CD14-positive monocyte (primary cell): ENCODE results near the gene FAM3C. TPM values are rescaled to one million over a fixed set of nuclear protein-coding genes. Genes with fewer than 3 reads are reported as not detected.

Source experiments
- DNase-seq, 3 donors: peaks; one replicate each; pipeline ENCODE4 v3.0.0-alpha.2; 2011 to 2022
- H2AFZ ChIP-seq: 2 replicates; pipeline ENCODE4 v1.6.0; 2012; ENCODE audit warnings: mild to moderate bottlenecking, low read depth, low read length, inconsistent platforms; ENCODE audit not compliant: insufficient read depth, poor library complexity, severe bottlenecking
- H3K27ac ChIP-seq, 2 donors: 1 replicate in 1 of 2; 2 replicates in 1 of 2; pipeline ENCODE4 v1.5.1; 2012 to 2013; ENCODE audit warnings: low read length in 2 of 2, control low read depth in 1 of 2, inconsistent platforms in 1 of 2, low read depth in 1 of 2, mild to moderate bottlenecking in 1 of 2
- H3K27me3 ChIP-seq, 2 donors: one replicate each; pipeline versions ENCODE4 v1.6.0 to v1.6.1; 2011 to 2013; ENCODE audit warnings: low read length in 2 of 2; ENCODE audit not compliant: control insufficient read depth in 2 of 2, insufficient read depth in 2 of 2
- H3K36me3 ChIP-seq, 2 donors: replicated peaks in 1 of 2; 1 replicate in 1 of 2; 2 replicates in 1 of 2; pipeline versions ENCODE4 v1.5.1 to v1.6.1; 2012 to 2013; ENCODE audit warnings: low read length in 2 of 2, control low read depth in 1 of 2, inconsistent platforms in 1 of 2, mild to moderate bottlenecking in 1 of 2; ENCODE audit not compliant: insufficient read depth in 2 of 2, control insufficient read depth in 1 of 2
- H3K4me1 ChIP-seq, 2 donors: 1 replicate in 1 of 2; 2 replicates in 1 of 2; pipeline versions ENCODE4 v1.5.1 to v1.6.1; 2012 to 2013; ENCODE audit warnings: low read length in 2 of 2, control low read depth in 1 of 2, inconsistent platforms in 1 of 2, mild to moderate bottlenecking in 1 of 2, moderate library complexity in 1 of 2; ENCODE audit not compliant: insufficient read depth in 2 of 2, control insufficient read depth in 1 of 2
- H3K4me2 ChIP-seq: replicated peaks from 2 replicates; pipeline ENCODE3; 2012; ENCODE audit warnings: low read length, moderate library complexity, mild to moderate bottlenecking; ENCODE audit not compliant: poor library complexity, severe bottlenecking; ENCODE audit errors: extremely low read depth
- H3K4me3 ChIP-seq, 3 experiments: fragments of 200-600 bp in 1 of 3; sonication (generic) in 1 of 3; replicated peaks in 1 of 3; 1 replicate in 2 of 3; 2 replicates in 1 of 3; pipeline ENCODE4 v1.5.1; 2011 to 2013; ENCODE audit warnings: low read length in 3 of 3, mild to moderate bottlenecking in 3 of 3, control low read depth in 2 of 3, low read depth in 2 of 3, inconsistent platforms in 1 of 3, moderate library complexity in 1 of 3
- H3K79me2 ChIP-seq: 2 replicates; pipeline ENCODE4 v1.6.0; 2012; ENCODE audit warnings: mild to moderate bottlenecking, control low read depth, inconsistent platforms, low read length, moderate library complexity; ENCODE audit not compliant: insufficient read depth
- H3K9ac ChIP-seq: 2 replicates; pipeline ENCODE4 v1.6.0; 2017; ENCODE audit warnings: low read length, mild to moderate bottlenecking; ENCODE audit not compliant: insufficient read depth, poor library complexity, severe bottlenecking
- H3K9me3 ChIP-seq, 2 donors: replicated peaks in 1 of 2; 1 replicate in 1 of 2; 2 replicates in 1 of 2; pipeline versions ENCODE4 v1.5.1 to v1.6.1; 2012 to 2013; ENCODE audit warnings: low read length in 2 of 2, control low read depth in 1 of 2; ENCODE audit not compliant: control insufficient read depth in 1 of 2, insufficient read depth in 1 of 2
- H4K20me1 ChIP-seq: 2 replicates; pipeline ENCODE4 v1.6.0; 2012; ENCODE audit warnings: mild to moderate bottlenecking, low read length, control low read depth, moderate library complexity; ENCODE audit not compliant: insufficient read depth
- H3K27ac Mint-ChIP-seq, 7 donors: one replicate each; pipeline ENCODE4 v1.8.0; 2020; ENCODE audit warnings: mild to moderate bottlenecking in 7 of 7, mixed read lengths in 7 of 7, moderate library complexity in 6 of 7, inconsistent platforms in 2 of 7
- H3K27me3 Mint-ChIP-seq, 3 donors: one replicate each; pipeline ENCODE4 v1.8.0; 2021 to 2022; ENCODE audit warnings: low read depth in 3 of 3, mild to moderate bottlenecking in 3 of 3, mixed read lengths in 3 of 3, moderate library complexity in 3 of 3, inconsistent platforms in 1 of 3
- H3K36me3 Mint-ChIP-seq, 2 donors: one replicate each; pipeline ENCODE4 v1.8.0; 2020; ENCODE audit warnings: mixed read lengths in 2 of 2, inconsistent platforms in 1 of 2, mild to moderate bottlenecking in 1 of 2
- H3K4me1 Mint-ChIP-seq: one replicate; pipeline ENCODE4 v1.8.0; 2020; ENCODE audit warnings: mild to moderate bottlenecking, mixed read lengths
- H3K4me3 Mint-ChIP-seq, 2 donors: one replicate each; pipeline ENCODE4 v1.8.0; 2020; ENCODE audit warnings: mild to moderate bottlenecking in 2 of 2, mixed read lengths in 2 of 2, moderate library complexity in 1 of 2
- H3K9me3 Mint-ChIP-seq, 7 donors: one replicate each; pipeline ENCODE4 v1.8.0; 2020 to 2022; ENCODE audit warnings: mixed read lengths in 7 of 7, mild to moderate bottlenecking in 6 of 7, moderate library complexity in 6 of 7, inconsistent platforms in 2 of 7
- WGBS: methylation state at CpG from one replicate; pipeline ENCODE4 v1.1.5; 2013; ENCODE audit warnings: missing lambda C conversion rate; ENCODE audit not compliant: insufficient coverage; 5-methylcytosine and 5-hydroxymethylcytosine counted together
- intact Hi-C, 2 donors: fragments of 100-400 bp; cut with micrococcal nuclease; formaldehyde crosslinking; loops; one replicate each; pipeline versions ENCODE4 v1.15.0 to v1.15.1; 2023
- polyA plus RNA-seq, 3 donors: library from polyadenylated mRNA; depleted of rRNA in 1 of 3; unstranded in 2 of 3; stranded (reverse) in 1 of 3; fragments of 300-500 nt in 2 of 3; fragments of >200 nt in 1 of 3; fragmentation: Illumina TruSeq in 2 of 3; gene quantifications; 1 replicate in 2 of 3; 2 replicates in 1 of 3; pipeline ENCODE4 v1.2.3, GENCODE V29; 2012 to 2021
- TF ChIP-seq, protein P1 (sequence below): fragments of 200-600 bp; IDR thresholded peaks from one replicate; pipeline ENCODE4 v1.8.0; 2022; ENCODE audit warnings: antibody characterized with exemption, mild to moderate bottlenecking

The FAM3C gene
- polyA plus RNA-seq, 3 donors = 5.5 to 13.0 (median 7.3) TPM

GRCh38 chr7:121431996-121432395, 35.9 kb upstream of the FAM3C start:
- no peak overlapping the region for H3K27ac ChIP-seq
- Mint-ChIP-seq H3K36me3 (no peaks in the 10 kb centered on the region), H3K4me1 (no peaks in the 10 kb centered on the region), H3K27me3 (no peaks in the 10 kb centered on the region), H3K27ac (no peak overlapping the region), H3K9me3 (peaks cover 0 to 4% (median 0%) of the 10 kb centered on the region in 7 donors), H3K4me3 (no peak overlapping the region)
- TF ChIP-seq, protein P1, sequence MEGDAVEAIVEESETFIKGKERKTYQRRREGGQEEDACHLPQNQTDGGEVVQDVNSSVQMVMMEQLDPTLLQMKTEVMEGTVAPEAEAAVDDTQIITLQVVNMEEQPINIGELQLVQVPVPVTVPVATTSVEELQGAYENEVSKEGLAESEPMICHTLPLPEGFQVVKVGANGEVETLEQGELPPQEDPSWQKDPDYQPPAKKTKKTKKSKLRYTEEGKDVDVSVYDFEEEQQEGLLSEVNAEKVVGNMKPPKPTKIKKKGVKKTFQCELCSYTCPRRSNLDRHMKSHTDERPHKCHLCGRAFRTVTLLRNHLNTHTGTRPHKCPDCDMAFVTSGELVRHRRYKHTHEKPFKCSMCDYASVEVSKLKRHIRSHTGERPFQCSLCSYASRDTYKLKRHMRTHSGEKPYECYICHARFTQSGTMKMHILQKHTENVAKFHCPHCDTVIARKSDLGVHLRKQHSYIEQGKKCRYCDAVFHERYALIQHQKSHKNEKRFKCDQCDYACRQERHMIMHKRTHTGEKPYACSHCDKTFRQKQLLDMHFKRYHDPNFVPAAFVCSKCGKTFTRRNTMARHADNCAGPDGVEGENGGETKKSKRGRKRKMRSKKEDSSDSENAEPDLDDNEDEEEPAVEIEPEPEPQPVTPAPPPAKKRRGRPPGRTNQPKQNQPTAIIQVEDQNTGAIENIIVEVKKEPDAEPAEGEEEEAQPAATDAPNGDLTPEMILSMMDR = no peak
- no peaks in the 10 kb centered on the region for H3K36me3 ChIP-seq
- no peak for DNase-seq
- no peak overlapping the region for H3K9ac ChIP-seq
- intact Hi-C loops = no loop called here
- H4K20me1 ChIP-seq = no peaks in the 10 kb centered on the region
- H3K4me2 ChIP-seq = no peak overlapping the region
- no peak overlapping the region for H2AFZ ChIP-seq
- H3K9me3 ChIP-seq = no peaks in the 10 kb centered on the region
- no peaks in the 10 kb centered on the region for H3K79me2 ChIP-seq
- H3K4me3 ChIP-seq = no peak overlapping the region
- H3K27me3 ChIP-seq = no peaks in the 10 kb centered on the region
- WGBS = 100% methylated on average over 1 of the region's 2 CpGs
- no peaks in the 10 kb centered on the region for H3K4me1 ChIP-seq

DNA sequence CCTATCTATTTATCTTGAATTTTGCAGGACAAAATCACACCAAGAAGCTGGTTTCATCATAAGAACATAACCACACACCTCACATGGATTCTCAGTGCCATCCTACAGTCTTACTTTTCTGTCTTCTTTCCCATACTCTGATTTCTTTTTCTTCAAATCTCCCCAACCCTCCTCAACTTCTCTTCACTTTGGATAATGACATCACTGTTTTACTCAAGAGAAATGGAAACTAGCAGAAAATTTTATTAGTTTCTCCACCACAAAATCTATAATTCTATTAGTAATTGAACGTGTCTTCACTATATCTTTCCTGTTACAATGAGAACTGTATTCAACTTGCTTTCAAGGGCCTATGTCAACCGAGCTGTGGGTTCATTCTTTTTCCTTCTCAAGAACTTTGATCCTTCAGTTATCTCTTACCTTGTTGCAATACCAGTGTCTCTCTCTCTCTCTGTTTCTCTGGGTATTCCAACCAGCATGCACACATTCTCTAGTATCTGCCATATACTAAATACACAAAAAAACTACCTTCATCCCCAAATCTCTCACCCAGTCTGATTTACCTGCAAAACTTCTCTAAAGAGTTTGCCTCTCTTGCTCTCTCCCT, 35.4 kb upstream of the FAM3C start:
- H2AFZ ChIP-seq = no peak overlapping the region
- H3K27me3 ChIP-seq = no peaks in the 10 kb centered on the region
- no peak overlapping the region for H3K4me2 ChIP-seq
- Mint-ChIP-seq H3K36me3 (no peaks in the 10 kb centered on the region), H3K27ac (no peak overlapping the region), H3K9me3 (peaks cover 0 to 4% (median 0%) of the 10 kb centered on the region in 7 donors), H3K27me3 (no peaks in the 10 kb centered on the region), H3K4me3 (no peak overlapping the region), H3K4me1 (no peaks in the 10 kb centered on the region)
- H3K36me3 ChIP-seq = no peaks in the 10 kb centered on the region
- no peak overlapping the region for H3K27ac ChIP-seq
- no peak overlapping the region for H3K9ac ChIP-seq
- H3K4me1 ChIP-seq = no peaks in the 10 kb centered on the region
- H4K20me1 ChIP-seq = no peaks in the 10 kb centered on the region
- no peaks in the 10 kb centered on the region for H3K9me3 ChIP-seq
- 95% methylated on average over 2 of the region's 2 CpGs for WGBS
- H3K4me3 ChIP-seq = no peak overlapping the region
- no peaks in the 10 kb centered on the region for H3K79me2 ChIP-seq
- no peak for DNase-seq
- intact Hi-C loops = no loop called here
- TF ChIP-seq, protein P1 = no peak
